Transverse colon (tissue), 4 donors: ENCODE measurements around the gene VPS35L. TPM values are rescaled to one million over a fixed set of nuclear protein-coding genes. Genes with fewer than 3 reads are reported as not detected.

Experiments
- DNase-seq: peaks from one replicate; pipeline ENCODE4 v3.0.0-alpha.2; 2019
- H3K27ac ChIP-seq, 4 donors: fragments of 200-600 bp; sonication (generic); 2 replicates each; pipeline ENCODE4 v1.5.1; 2016 to 2018; ENCODE audit warnings: inconsistent platforms in 4 of 4
- H3K27me3 ChIP-seq: fragments of 200-600 bp; sonication (generic); 2 replicates; pipeline ENCODE4 v1.5.1; 2017; ENCODE audit warnings: inconsistent platforms
- H3K36me3 ChIP-seq, 4 donors: fragments of 200-600 bp; sonication (generic); 2 replicates each; pipeline ENCODE4 v1.5.1; 2017 to 2019; ENCODE audit warnings: inconsistent platforms in 4 of 4
- H3K4me1 ChIP-seq, 4 donors: fragments of 200-600 bp; sonication (generic); 2 replicates each; pipeline ENCODE4 v1.5.1; 2017 to 2020; ENCODE audit warnings: inconsistent platforms in 4 of 4
- H3K4me3 ChIP-seq, 4 donors: fragments of 200-600 bp; sonication (generic); 1 replicate in 1 of 4; 2 replicates in 3 of 4; pipeline versions ENCODE4 v1.5.1 to v1.6.1; 2017 to 2019; ENCODE audit warnings: inconsistent platforms in 4 of 4
- H3K9me3 ChIP-seq, 2 donors: fragments of 200-600 bp; sonication (generic); 2 replicates each; pipeline ENCODE4 v1.5.1; 2017 to 2019; ENCODE audit warnings: inconsistent platforms in 2 of 2
- EP300 ChIP-seq: sonication (generic); formaldehyde crosslinking; IDR thresholded peaks from one replicate; pipeline ENCODE4 v1.6.1; 2017; ENCODE audit warnings: antibody characterized with exemption, low read depth
- POLR2A ChIP-seq: fragments of 450-650 bp; IDR thresholded peaks from one replicate; pipeline ENCODE4 v1.6.1; 2016; ENCODE audit warnings: antibody characterized with exemption, mild to moderate bottlenecking, moderate library complexity
- POLR2AphosphoS5 ChIP-seq, 3 donors: sonication (generic); formaldehyde crosslinking; IDR thresholded peaks; one replicate each; pipeline ENCODE4 v1.6.1; 2016; ENCODE audit warnings: antibody characterized with exemption in 3 of 3
- WGBS, 2 donors: methylation state at CpG; one replicate each; pipeline ENCODE4 v1.1.5; 2018; ENCODE audit warnings: low coverage in 1 of 2; 5-methylcytosine and 5-hydroxymethylcytosine counted together
- in situ Hi-C, 4 donors: fragments of 200-750 bp; cut with MboI; loops; one replicate each; pipeline versions ENCODE4 v1.15.0 to v1.15.1; 2017; ENCODE audit warnings: low sequenced_read_pairs in 3 of 4, low pct_ligation_motif_present in 1 of 4, low pct_unique_long_range_greater_than_20kb in 1 of 4
- intact Hi-C: fragments of 100-400 bp; cut with DNase I; formaldehyde crosslinking; loops from one replicate; pipeline ENCODE4 v1.15.1; 2023; ENCODE audit warnings: low total_unique reads
- total RNA-seq, 4 donors: library from RNA; depleted of rRNA; stranded (reverse); fragments of >200 nt; gene quantifications; one replicate each; pipeline ENCODE4 v1.1.0, GENCODE V29; 2016
- TF ChIP-seq, protein P1 (sequence below), 5 experiments: fragments of 200-600 bp in 3 of 5; fragments of 450-650 bp in 2 of 5; sonication (generic) in 3 of 5; IDR thresholded peaks; 1 replicate in 2 of 5; 2 replicates in 3 of 5; pipeline ENCODE4 v1.5.1; 2016 to 2017; ENCODE audit warnings: antibody characterized with exemption in 5 of 5, inconsistent platforms in 3 of 5, mild to moderate bottlenecking in 2 of 5, moderate library complexity in 1 of 5

Gene VPS35L
- total RNA-seq, 4 donors from 2014 or later, result 40.0 to 89.8 (median 51.5) TPM

DNA sequence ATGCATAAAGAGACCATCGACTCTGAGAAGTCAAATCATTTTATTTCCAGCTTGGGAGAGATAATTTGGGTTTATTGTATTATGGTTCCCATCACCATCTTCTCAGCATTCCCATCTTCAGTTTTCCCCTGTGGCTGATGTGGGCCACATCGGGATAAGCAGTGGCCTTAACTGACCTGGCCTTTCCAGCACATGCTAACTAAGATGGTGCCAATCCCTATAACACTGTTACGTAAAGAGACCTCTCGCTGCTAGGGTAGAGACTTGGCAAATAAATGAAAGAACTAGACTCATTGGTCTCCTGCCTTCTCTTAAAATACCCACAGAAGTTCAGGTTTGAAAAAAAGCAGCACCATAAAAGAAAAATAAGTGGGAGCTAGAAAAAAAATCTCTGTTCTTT is 49.4 kb downstream of the VPS35L start:
- DNase-seq, result no peak
- in situ Hi-C loops (loop anchor here in 3 of 4 donors (5.0 to 10.0 kb wide), 2 partner anchors 280 to 282 kb away; partner anchors contain the start of gene GPRC5B (in 1 of the 3)), intact Hi-C loops (no loop called here)
- Histone ChIP-seq H3K27ac (peak overlapping the region in 1 of 4 donors; percentile 25), H3K4me3 (no peak overlapping the region), H3K4me1 (no peaks in the 10 kb centered on the region), H3K9me3 (no peaks in the 10 kb centered on the region), H3K27me3 (no peaks in the 10 kb centered on the region), H3K36me3 (peaks cover 0 to 40% (median 4%) of the 10 kb centered on the region in 4 donors)
- 87 to 89% methylated on average over 4 of the region's 4 CpGs for WGBS, 2 donors
- TF ChIP-seq POLR2A, result no peak
- TF ChIP-seq POLR2AphosphoS5 (IDR thresholded peaks at IDR 0.05), result no peak
- TF ChIP-seq, protein P1, sequence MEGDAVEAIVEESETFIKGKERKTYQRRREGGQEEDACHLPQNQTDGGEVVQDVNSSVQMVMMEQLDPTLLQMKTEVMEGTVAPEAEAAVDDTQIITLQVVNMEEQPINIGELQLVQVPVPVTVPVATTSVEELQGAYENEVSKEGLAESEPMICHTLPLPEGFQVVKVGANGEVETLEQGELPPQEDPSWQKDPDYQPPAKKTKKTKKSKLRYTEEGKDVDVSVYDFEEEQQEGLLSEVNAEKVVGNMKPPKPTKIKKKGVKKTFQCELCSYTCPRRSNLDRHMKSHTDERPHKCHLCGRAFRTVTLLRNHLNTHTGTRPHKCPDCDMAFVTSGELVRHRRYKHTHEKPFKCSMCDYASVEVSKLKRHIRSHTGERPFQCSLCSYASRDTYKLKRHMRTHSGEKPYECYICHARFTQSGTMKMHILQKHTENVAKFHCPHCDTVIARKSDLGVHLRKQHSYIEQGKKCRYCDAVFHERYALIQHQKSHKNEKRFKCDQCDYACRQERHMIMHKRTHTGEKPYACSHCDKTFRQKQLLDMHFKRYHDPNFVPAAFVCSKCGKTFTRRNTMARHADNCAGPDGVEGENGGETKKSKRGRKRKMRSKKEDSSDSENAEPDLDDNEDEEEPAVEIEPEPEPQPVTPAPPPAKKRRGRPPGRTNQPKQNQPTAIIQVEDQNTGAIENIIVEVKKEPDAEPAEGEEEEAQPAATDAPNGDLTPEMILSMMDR (IDR thresholded peaks at IDR 0.05), result no peak
- TF ChIP-seq EP300, result no peak

DNA sequence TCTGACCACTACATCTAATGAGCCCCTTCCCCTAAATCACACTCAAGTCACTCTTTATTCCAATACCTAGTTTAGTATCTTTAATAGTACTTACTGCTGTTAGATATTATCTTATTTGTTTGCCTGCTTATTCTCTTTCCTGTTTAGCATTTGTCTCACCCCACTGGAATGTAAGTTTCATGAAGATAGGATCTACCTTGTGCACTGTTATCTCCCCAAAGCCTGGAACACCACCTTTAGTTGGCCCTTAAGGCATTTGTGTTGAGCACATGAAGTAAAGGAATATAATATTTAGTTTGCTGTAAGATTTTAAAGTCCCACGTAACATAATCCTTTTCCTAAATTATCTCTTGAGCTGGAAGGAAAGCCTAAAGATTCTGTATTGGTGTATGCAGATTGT is 50.2 kb downstream of the VPS35L start:
- in situ Hi-C loops, result loop anchor here in 1 of 4 donors (10.0 kb wide), 1 partner anchor 279 kb away; the partner anchor contains the start of gene GPRC5B
- Histone ChIP-seq H3K4me3 (no peak overlapping the region), H3K36me3 (peaks cover 0 to 47% (median 7%) of the 10 kb centered on the region in 4 donors), H3K27ac (peak overlapping the region in 1 of 4 donors; percentile 25), H3K9me3 (no peaks in the 10 kb centered on the region), H3K27me3 (no peaks in the 10 kb centered on the region), H3K4me1 (no peaks in the 10 kb centered on the region)
- TF ChIP-seq POLR2A (no peak), POLR2AphosphoS5 (IDR thresholded peaks at IDR 0.05) (no peak), EP300 (no peak)
- TF ChIP-seq, protein P1 (IDR thresholded peaks at IDR 0.05), result no peak
- no peak for DNase-seq
- intact Hi-C loops, result no loop called here
- WGBS, 2 donors, result 98 to 100% methylated on average over 1 of the region's 1 CpG

GRCh38 chr16:19607616-19608280 is 52.2 kb downstream of the VPS35L start:
- no peak for DNase-seq
- H3K27me3 ChIP-seq, result no peaks in the 10 kb centered on the region
- H3K27ac ChIP-seq, result peak overlapping the region in 1 of 4 donors; percentile 13
- no peaks in the 10 kb centered on the region for H3K9me3 ChIP-seq
- in situ Hi-C loops (loop anchor here in 1 of 4 donors (10.0 kb wide), 1 partner anchor 277 kb away; the partner anchor contains the start of gene GPRC5B), intact Hi-C loops (no loop called here)
- peaks cover 0 to 41% (median 7%) of the 10 kb centered on the region in 4 donors for H3K36me3 ChIP-seq
- TF ChIP-seq EP300, result no peak
- TF ChIP-seq, protein P1 (IDR thresholded peaks at IDR 0.05), result no peak
- 86 to 91% methylated on average over 6 to 8 of the region's 8 CpGs for whole genome bisulfite sequencing, 2 donors
- H3K4me1 ChIP-seq, result no peaks in the 10 kb centered on the region
- no peak overlapping the region for H3K4me3 ChIP-seq

DNA sequence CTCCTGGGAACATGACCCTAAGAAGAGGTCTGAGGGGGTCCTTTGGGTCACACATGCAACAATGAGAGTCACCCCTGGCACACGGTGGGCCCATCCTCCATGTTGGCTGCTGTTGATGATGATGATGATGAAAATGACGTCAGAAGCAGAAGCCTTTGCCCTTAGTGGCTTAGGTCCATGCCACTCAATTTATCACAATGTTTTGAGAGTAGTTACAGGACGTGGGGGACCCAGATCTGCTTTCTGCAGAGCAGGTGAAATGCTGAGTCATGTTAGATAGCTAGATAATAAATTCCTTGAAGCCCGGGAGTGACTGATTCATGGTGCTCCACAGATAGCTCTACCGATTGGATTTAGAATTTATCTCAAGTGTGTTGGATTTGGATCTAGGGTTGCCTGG is 53.9 kb downstream of the VPS35L start:
- H3K4me3 ChIP-seq, result no peak overlapping the region
- intact Hi-C loops (no loop called here), in situ Hi-C loops (loop anchor here in 1 of 4 donors (10.0 kb wide), 1 partner anchor 275 kb away; the partner anchor contains the start of gene GPRC5B)
- H3K27ac ChIP-seq, result no peak overlapping the region
- 74 to 89% methylated on average over 3 to 5 of the region's 5 CpGs for WGBS, 2 donors
- TF ChIP-seq POLR2AphosphoS5 (IDR thresholded peaks at IDR 0.05), result no peak
- TF ChIP-seq EP300, result no peak
- no peak for TF ChIP-seq POLR2A
- TF ChIP-seq, protein P1 (IDR thresholded peaks at IDR 0.05), result no peak
- DNase-seq, result no peak
- H3K36me3 ChIP-seq, result peaks cover 0 to 39% (median 7%) of the 10 kb centered on the region in 4 donors
- H3K27me3 ChIP-seq, result no peaks in the 10 kb centered on the region
- H3K9me3 ChIP-seq, result no peaks in the 10 kb centered on the region
- H3K4me1 ChIP-seq, result no peaks in the 10 kb centered on the region
